GM12865 (cell line): Measurements from ENCODE around the gene INPP5A.
"Not testable (repeated sequence)": the region's sequence is repeated elsewhere in the genome, so short reads cannot be mapped to it uniquely, and the experiment has no call there.

Source experiments
- DNase-seq: peaks from one replicate; pipeline ENCODE4 v3.0.0; 2010; ENCODE audit warnings: low read depth
- H3K4me3 ChIP-seq: 2 replicates; pipeline ENCODE4 v1.5.1; 2011; ENCODE audit warnings: mild to moderate bottlenecking, low read depth, low read length, control low read depth
- CTCF ChIP-seq: IDR thresholded peaks from 2 replicates; pipeline ENCODE4 v1.5.1; 2011; ENCODE audit warnings: low read length, control low read depth, low read depth, inconsistent platforms; ENCODE audit not compliant: insufficient read depth; ENCODE audit errors: missing control alignments

Gene INPP5A

GRCh38 chr10:132763545-132763944 lies 226.0 kb downstream of the INPP5A start:
- no peak overlapping the region for H3K4me3 ChIP-seq
- no peak for DNase-seq
- TF ChIP-seq CTCF, result no peak

GRCh38 chr10:132764108-132764507 lies 226.5 kb downstream of the INPP5A start:
- H3K4me3 ChIP-seq, result no peak overlapping the region
- DNase-seq, result no peak
- TF ChIP-seq CTCF, result no peak

- no peak for DNase-seq
- H3K4me3 ChIP-seq, result no peak overlapping the region
- TF ChIP-seq CTCF, result no peak
These were observed 227.8 kb downstream of the INPP5A start for GRCh38 chr10:132765435-132765834.

- no peak overlapping the region for H3K4me3 ChIP-seq
- no peak for DNase-seq
- no peak for TF ChIP-seq CTCF
These were observed 228.7 kb downstream of the INPP5A start for GRCh38 chr10:132766291-132766690.

- DNase-seq, result no peak
These were observed 231.0 kb downstream of the INPP5A start for GRCh38 chr10:132768346-132769248.

GRCh38 chr10:132770061-132771021 lies 232.8 kb downstream of the INPP5A start:
- no peak for TF ChIP-seq CTCF
- no peak overlapping the region for H3K4me3 ChIP-seq
- DNase-seq, result no peak

More at GRCh38 chr10:132768346-132769248, 231.0 kb downstream of the INPP5A start:
- no peak for TF ChIP-seq CTCF
- H3K4me3 ChIP-seq, result no peak overlapping the region

- H3K4me3 ChIP-seq, DNase-seq: not testable (repeated sequence)
These were observed 235.2 kb downstream of the INPP5A start for GRCh38 chr10:132772816-132773215.
